B cell (primary cell): ENCODE measurements around the gene THAP11. TPM values are rescaled to one million over a fixed set of nuclear protein-coding genes. Genes with fewer than 3 reads are reported as not detected.

ENCODE experiments used
- ATAC-seq: fragments of 200-7000 bp; cut with Tn5 transposase; one replicate; pipeline ENCODE4 v1.10.0; 2021; ENCODE audit warnings: low read depth, mild to moderate bottlenecking, moderate number of reproducible peaks, moderate library complexity
- CTCF ChIA-PET: fragments of 350-600 bp; sonication (Branson Sonifier 250); formaldehyde crosslinking; loops from one replicate; lab custom pipeline; 2021; ENCODE audit warnings: antibody characterized with exemption, inconsistent platforms; lab: Charles Lee
- POLR2A ChIA-PET: fragments of 350-600 bp; sonication (Branson Sonifier 250); formaldehyde crosslinking; loops from one replicate; lab custom pipeline; 2021; ENCODE audit warnings: antibody characterized with exemption; lab: Charles Lee
- DNase-seq: peaks from one replicate; pipeline ENCODE4 v3.0.0; 2013
- H2AFZ ChIP-seq: 2 replicates; pipeline ENCODE4 v1.6.1; 2012; ENCODE audit warnings: mild to moderate bottlenecking, low read depth, low read length; ENCODE audit not compliant: insufficient read depth, poor library complexity, severe bottlenecking
- H3K27ac ChIP-seq, 2 donors: 1 replicate in 1 of 2; 2 replicates in 1 of 2; pipeline ENCODE4 v1.5.1; 2012 to 2013; ENCODE audit warnings: low read length in 2 of 2, mild to moderate bottlenecking in 2 of 2, moderate library complexity in 1 of 2
- H3K27me3 ChIP-seq, 4 experiments: fragments of 200-600 bp in 1 of 4; sonication (generic) in 1 of 4; replicated peaks in 1 of 4; 1 replicate in 2 of 4; 2 replicates in 2 of 4; pipeline versions ENCODE4 v1.6.1 to v1.7.0; 2013 to 2016; ENCODE audit warnings: low read length in 3 of 4, mild to moderate bottlenecking in 2 of 4, mixed read lengths in 1 of 4, moderate library complexity in 1 of 4; ENCODE audit not compliant: insufficient read depth in 4 of 4, control insufficient read depth in 3 of 4; ENCODE audit errors: control extremely low read depth in 1 of 4
- H3K36me3 ChIP-seq, 2 experiments: replicated peaks in 1 of 2; 1 replicate in 1 of 2; 2 replicates in 1 of 2; pipeline versions ENCODE4 v1.6.1 to v1.7.1; 2013; ENCODE audit warnings: low read length in 1 of 2; ENCODE audit not compliant: insufficient read depth in 2 of 2, control insufficient read depth in 1 of 2; ENCODE audit errors: control extremely low read depth in 1 of 2, extremely low read depth in 1 of 2
- H3K4me1 ChIP-seq, 2 donors: fragments of 200-600 bp in 1 of 2; sonication (generic) in 1 of 2; 1 replicate in 1 of 2; 2 replicates in 1 of 2; pipeline versions ENCODE4 v1.5.1 to v1.6.1; 2013 to 2017; ENCODE audit warnings: low read length in 2 of 2; ENCODE audit not compliant: control insufficient read depth in 2 of 2, insufficient read depth in 2 of 2
- H3K4me2 ChIP-seq: replicated peaks from 2 replicates; pipeline ENCODE3; 2012; ENCODE audit warnings: mild to moderate bottlenecking, low read depth, low read length; ENCODE audit not compliant: poor library complexity, severe bottlenecking
- H3K4me3 ChIP-seq, 5 experiments: fragments of 200-600 bp in 1 of 5; sonication (generic) in 1 of 5; 1 replicate in 3 of 5; 2 replicates in 2 of 5; pipeline versions ENCODE4 v1.5.1 to v1.7.0; 2011 to 2016; ENCODE audit warnings: low read length in 4 of 5, mild to moderate bottlenecking in 4 of 5, low read depth in 2 of 5, control low read depth in 1 of 5, moderate library complexity in 1 of 5; ENCODE audit not compliant: insufficient read depth in 1 of 5; ENCODE audit errors: control extremely low read depth in 1 of 5, extremely low read depth in 1 of 5
- H3K79me2 ChIP-seq: fragments of 200-600 bp; sonication (generic); one replicate; pipeline ENCODE4 v1.6.0; 2016; ENCODE audit warnings: low read length; ENCODE audit not compliant: control insufficient read depth, insufficient read depth
- H3K9ac ChIP-seq: fragments of 200-600 bp; sonication (generic); 2 replicates; pipeline ENCODE4 v1.6.1; 2017; ENCODE audit warnings: mild to moderate bottlenecking, low read length, moderate library complexity
- H3K9me3 ChIP-seq, 3 donors: one replicate each; pipeline versions ENCODE4 v1.6.1 to v1.7.1; 2013; ENCODE audit warnings: low read length in 2 of 3; ENCODE audit not compliant: control insufficient read depth in 2 of 3, insufficient read depth in 1 of 3; ENCODE audit errors: control extremely low read depth in 1 of 3
- H4K20me1 ChIP-seq: 2 replicates; pipeline ENCODE4 v1.6.0; 2012; ENCODE audit warnings: mild to moderate bottlenecking, low read length; ENCODE audit not compliant: insufficient read depth, control insufficient read depth, poor library complexity, severe bottlenecking
- H3K27ac Mint-ChIP-seq: one replicate; pipeline ENCODE4 v1.8.0; 2021; ENCODE audit warnings: mixed read lengths
- H3K27me3 Mint-ChIP-seq: one replicate; pipeline ENCODE4 v1.8.0; 2021; ENCODE audit warnings: mixed read lengths
- H3K4me1 Mint-ChIP-seq: one replicate; pipeline ENCODE4 v1.8.0; 2021; ENCODE audit warnings: mixed read lengths
- H3K4me3 Mint-ChIP-seq: one replicate; pipeline ENCODE4 v1.8.0; 2021; ENCODE audit warnings: mixed read lengths
- H3K9me3 Mint-ChIP-seq: one replicate; pipeline ENCODE4 v1.8.0; 2022; ENCODE audit warnings: mixed read lengths; ENCODE audit not compliant: insufficient read depth
- EZH2 ChIP-seq: IDR thresholded peaks from 2 replicates; pipeline ENCODE4 v1.6.1; 2012; ENCODE audit warnings: borderline replicate concordance, low read depth, mild to moderate bottlenecking, moderate library complexity, low read length; ENCODE audit not compliant: insufficient read depth, poor library complexity, severe bottlenecking
- WGBS: methylation state at CpG from one replicate; pipeline ENCODE4 v1.1.5; 2013; ENCODE audit warnings: missing lambda C conversion rate; ENCODE audit not compliant: insufficient coverage; 5-methylcytosine and 5-hydroxymethylcytosine counted together
- intact Hi-C: fragments of 100-400 bp; cut with micrococcal nuclease; formaldehyde crosslinking; loops from one replicate; pipeline ENCODE4 v1.10.0; 2022
- polyA plus RNA-seq: library from polyadenylated mRNA; depleted of rRNA; stranded (reverse); fragments of >200 nt; gene quantifications from 2 replicates; pipeline ENCODE4 v1.2.3, GENCODE V29; 2012
- total RNA-seq, 2 donors: library from RNA; stranded (reverse); fragments of 120-200 nt in 1 of 2; gene quantifications; 1 replicate in 1 of 2; 2 replicates in 1 of 2; pipeline versions ENCODE4 v1.2.3 to v1.2.4, GENCODE V29; 2013 to 2022
- TF ChIP-seq, protein P1 (sequence below): fragments of 200-600 bp; IDR thresholded peaks from one replicate; pipeline ENCODE4 v1.8.0; 2022; ENCODE audit warnings: antibody characterized with exemption, mild to moderate bottlenecking

The THAP11 gene
- total and polyA plus RNA-seq, 2 donors (not counting 1 experiment from before 2014, with no cell fraction given), result 24.4 to 42.7 TPM

DNA sequence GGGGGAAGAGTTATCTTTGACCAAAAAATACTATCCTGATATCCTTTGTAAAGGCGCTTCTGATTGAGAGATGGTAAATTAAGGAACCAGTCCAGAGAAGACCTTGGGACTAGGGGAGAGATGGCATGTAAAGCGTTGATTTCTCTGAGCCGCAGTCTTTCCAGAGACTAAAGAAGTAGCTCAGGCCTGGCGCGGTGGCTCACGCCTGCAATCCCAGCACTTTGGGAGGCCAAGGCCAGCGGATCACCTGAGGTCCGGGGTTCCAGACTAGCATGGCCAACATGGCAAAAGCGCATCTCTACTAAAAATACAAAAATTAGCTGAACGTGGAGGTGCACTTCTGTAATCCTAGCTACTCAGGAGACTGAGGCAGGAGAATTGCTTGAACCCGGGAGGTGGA lies 6.0 kb downstream of the THAP11 start:
- peaks cover 41% of the 10 kb centered on the region for H3K4me1 Mint-ChIP-seq
- 98% methylated on average over 9 of the region's 11 CpGs for WGBS
- peak overlapping the region; percentile 85 for H3K9ac ChIP-seq

GRCh38 chr16:67853670-67854069 lies 11.6 kb downstream of the THAP11 start:
- no peak overlapping the region for H3K4me2 ChIP-seq
- no peaks in the 10 kb centered on the region for H3K27me3 ChIP-seq
- no peaks in the 10 kb centered on the region for H3K9me3 ChIP-seq
- no peak overlapping the region for H3K4me3 ChIP-seq
- ChIA-PET POLR2A (no interaction called here), CTCF (interaction anchor here (1.0 kb wide), 1 partner anchor 30 kb away, joined by 4 read pairs; no protein-coding TSS in a partner anchor)
- peaks cover 97% of the 10 kb centered on the region for H3K79me2 ChIP-seq
- DNase-seq (no peak), ATAC-seq (no peak)
- H3K4me3 Mint-ChIP-seq, result no peak overlapping the region
- no peak overlapping the region for H3K27ac Mint-ChIP-seq
- 100% methylated on average over 3 of the region's 3 CpGs for WGBS
- no peaks in the 10 kb centered on the region for H3K9me3 Mint-ChIP-seq
- H3K36me3 ChIP-seq, result peaks cover 0 to 4% of the 10 kb centered on the region in 2 experiments
- H3K4me1 Mint-ChIP-seq, result peaks cover 27% of the 10 kb centered on the region
- no peak for TF ChIP-seq EZH2
- TF ChIP-seq, protein P1, sequence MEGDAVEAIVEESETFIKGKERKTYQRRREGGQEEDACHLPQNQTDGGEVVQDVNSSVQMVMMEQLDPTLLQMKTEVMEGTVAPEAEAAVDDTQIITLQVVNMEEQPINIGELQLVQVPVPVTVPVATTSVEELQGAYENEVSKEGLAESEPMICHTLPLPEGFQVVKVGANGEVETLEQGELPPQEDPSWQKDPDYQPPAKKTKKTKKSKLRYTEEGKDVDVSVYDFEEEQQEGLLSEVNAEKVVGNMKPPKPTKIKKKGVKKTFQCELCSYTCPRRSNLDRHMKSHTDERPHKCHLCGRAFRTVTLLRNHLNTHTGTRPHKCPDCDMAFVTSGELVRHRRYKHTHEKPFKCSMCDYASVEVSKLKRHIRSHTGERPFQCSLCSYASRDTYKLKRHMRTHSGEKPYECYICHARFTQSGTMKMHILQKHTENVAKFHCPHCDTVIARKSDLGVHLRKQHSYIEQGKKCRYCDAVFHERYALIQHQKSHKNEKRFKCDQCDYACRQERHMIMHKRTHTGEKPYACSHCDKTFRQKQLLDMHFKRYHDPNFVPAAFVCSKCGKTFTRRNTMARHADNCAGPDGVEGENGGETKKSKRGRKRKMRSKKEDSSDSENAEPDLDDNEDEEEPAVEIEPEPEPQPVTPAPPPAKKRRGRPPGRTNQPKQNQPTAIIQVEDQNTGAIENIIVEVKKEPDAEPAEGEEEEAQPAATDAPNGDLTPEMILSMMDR, result no peak
- intact Hi-C loops, result no loop called here
- H2AFZ ChIP-seq, result no peak overlapping the region
- H4K20me1 ChIP-seq, result peaks cover 66% of the 10 kb centered on the region
- H3K27ac ChIP-seq, result no peak overlapping the region
- no peaks in the 10 kb centered on the region for H3K27me3 Mint-ChIP-seq
- H3K9ac ChIP-seq, result no peak overlapping the region
- no peaks in the 10 kb centered on the region for H3K4me1 ChIP-seq

More for the DNA sequence above, 6.0 kb downstream of the THAP11 start:
- Mint-ChIP-seq H3K9me3 (no peaks in the 10 kb centered on the region), H3K27ac (no peak overlapping the region), H3K4me3 (peak overlapping the region; percentile 92), H3K27me3 (no peaks in the 10 kb centered on the region)
- no peak overlapping the region for H2AFZ ChIP-seq
- H4K20me1 ChIP-seq, result peaks cover 44% of the 10 kb centered on the region
- H3K4me3 ChIP-seq, result peak overlapping the region in 2 of 5 experiments; percentile 85 to 86
- H3K27me3 ChIP-seq, result no peaks in the 10 kb centered on the region
- H3K4me2 ChIP-seq, result peak overlapping the region; percentile 97
- DNase-seq (no peak), ATAC-seq (no peak)
- peaks cover 82% of the 10 kb centered on the region for H3K79me2 ChIP-seq
- H3K4me1 ChIP-seq, result peaks cover 35 to 44% of the 10 kb centered on the region in 2 donors
- H3K36me3 ChIP-seq, result no peaks in the 10 kb centered on the region
- H3K27ac ChIP-seq, result no peak overlapping the region
- POLR2A ChIA-PET, result interaction anchor here (0.6 to 0.7 kb wide), 2 partner anchors 8 to 428 kb away, joined by 3 to 4 read pairs; no protein-coding TSS in a partner anchor
- no peaks in the 10 kb centered on the region for H3K9me3 ChIP-seq
- TF ChIP-seq, protein P1, result no peak
- TF ChIP-seq EZH2, result no peak
- intact Hi-C loops, result loop anchor here (10.0 kb wide), 1 partner anchor 1093 kb away; the partner anchor contains the start of gene DYNC1LI2
- CTCF ChIA-PET, result interaction anchor here (0.9 to 1.8 kb wide), 3 partner anchors 32 to 382 kb away, joined by 3 to 7 read pairs (median 4); no protein-coding TSS in a partner anchor
